Karpas-422 (cell line): Measurements from ENCODE around the gene RASD2. TPM values are rescaled to one million over a fixed set of nuclear protein-coding genes. Genes with fewer than 3 reads are reported as not detected.

Experiments
- DNase-seq: peaks from one replicate; pipeline ENCODE4 v3.0.0-alpha.2; 2015
- H2AFZ ChIP-seq: fragments of 200-600 bp; sonication (generic); 2 replicates; pipeline ENCODE4 v1.6.1; 2014; ENCODE audit warnings: antibody characterized with exemption, low read length, mixed read lengths
- H3K27ac ChIP-seq: fragments of 200-600 bp; sonication (generic); 2 replicates; pipeline ENCODE4 v1.5.1; 2014; ENCODE audit warnings: mild to moderate bottlenecking, low read length, moderate library complexity
- H3K27me3 ChIP-seq: fragments of 200-600 bp; sonication (generic); 2 replicates; pipeline ENCODE4 v1.6.1; 2014; ENCODE audit warnings: low read length, mixed read lengths
- H3K36me3 ChIP-seq: fragments of 200-600 bp; sonication (generic); 2 replicates; pipeline ENCODE4 v1.6.1; 2014; ENCODE audit warnings: low read length, mixed read lengths; ENCODE audit not compliant: insufficient read depth
- H3K4me1 ChIP-seq: fragments of 200-600 bp; sonication (generic); 2 replicates; pipeline ENCODE4 v1.6.1; 2014; ENCODE audit warnings: mild to moderate bottlenecking, low read length, mixed read lengths
- H3K4me2 ChIP-seq: fragments of 200-600 bp; sonication (generic); 2 replicates; pipeline ENCODE4 v1.6.1; 2014; ENCODE audit warnings: low read length, low read depth, mild to moderate bottlenecking; ENCODE audit not compliant: poor library complexity, severe bottlenecking
- H3K4me3 ChIP-seq: fragments of 200-600 bp; sonication (generic); 2 replicates; pipeline ENCODE4 v1.5.1; 2014; ENCODE audit warnings: mild to moderate bottlenecking, antibody characterized with exemption, low read length, mixed read lengths
- H3K79me2 ChIP-seq: fragments of 200-600 bp; sonication (generic); 2 replicates; pipeline ENCODE4 v1.6.1; 2014; ENCODE audit warnings: mild to moderate bottlenecking, low read length, mixed read lengths
- H3K9ac ChIP-seq: fragments of 200-600 bp; sonication (generic); 2 replicates; pipeline ENCODE4 v1.6.0; 2014; ENCODE audit warnings: low read length
- H3K9me2 ChIP-seq: fragments of 200-600 bp; sonication (generic), shearing (Covaris generic); replicated peaks from 2 replicates; pipeline ENCODE4 v1.6.0; 2014; ENCODE audit warnings: mild to moderate bottlenecking, low read length, moderate library complexity; ENCODE audit not compliant: insufficient read depth
- H3K9me3 ChIP-seq: fragments of 300-700, 200-600 bp; sonication (generic); 2 replicates; pipeline ENCODE4 v1.6.1; 2014; ENCODE audit warnings: low read length, mixed read lengths
- H4K20me1 ChIP-seq: fragments of 200-600 bp; sonication (generic); 2 replicates; pipeline ENCODE4 v1.6.1; 2014; ENCODE audit warnings: mild to moderate bottlenecking, antibody characterized with exemption, low read length, low read depth; ENCODE audit not compliant: insufficient read depth
- total RNA-seq: library from RNA; depleted of rRNA; stranded (reverse); fragments of >200 nt; shearing (Covaris generic); gene quantifications from 2 replicates; pipeline ENCODE4 v1.2.3, GENCODE V29; 2014; ENCODE audit warnings: low replicate concordance

RASD2 gene
- total RNA-seq, 1 experiment from 2014 or later = not detected

GRCh38 chr22:35547987-35548721 lies 7.5 kb downstream of the RASD2 start:
- H2AFZ ChIP-seq = no peak overlapping the region
- no peaks in the 10 kb centered on the region for H3K9me2 ChIP-seq
- H3K36me3 ChIP-seq = no peaks in the 10 kb centered on the region
- no peaks in the 10 kb centered on the region for H3K9me3 ChIP-seq
- no peaks in the 10 kb centered on the region for H3K4me1 ChIP-seq
- no peak overlapping the region for H3K27ac ChIP-seq
- no peaks in the 10 kb centered on the region for H3K79me2 ChIP-seq
- no peak overlapping the region for H3K9ac ChIP-seq
- H3K27me3 ChIP-seq = no peaks in the 10 kb centered on the region
- peak; percentile 52 for DNase-seq
- no peak overlapping the region for H3K4me3 ChIP-seq
- H3K4me2 ChIP-seq = no peak overlapping the region
- peaks cover 3% of the 10 kb centered on the region; the same call in 1 of the 2 replicates for H4K20me1 ChIP-seq

GRCh38 chr22:35548722-35549112 lies 8.1 kb downstream of the RASD2 start:
- Histone ChIP-seq H4K20me1 (peaks cover 3% of the 10 kb centered on the region; the same call in 1 of the 2 replicates), H3K4me2 (no peak overlapping the region), H3K9me2 (no peaks in the 10 kb centered on the region), H3K27ac (no peak overlapping the region), H3K27me3 (no peaks in the 10 kb centered on the region), H3K9ac (no peak overlapping the region), H3K36me3 (no peaks in the 10 kb centered on the region), H3K4me1 (no peaks in the 10 kb centered on the region), H3K4me3 (no peak overlapping the region), H2AFZ (no peak overlapping the region), H3K79me2 (no peaks in the 10 kb centered on the region), H3K9me3 (no peaks in the 10 kb centered on the region)
- no peak for DNase-seq

- Histone ChIP-seq H3K4me3 (no peak overlapping the region), H4K20me1 (peaks cover 7% of the 10 kb centered on the region; the same call in 1 of the 2 replicates), H3K27ac (no peak overlapping the region), H3K36me3 (no peaks in the 10 kb centered on the region), H2AFZ (no peak overlapping the region), H3K4me1 (no peaks in the 10 kb centered on the region), H3K4me2 (no peak overlapping the region), H3K79me2 (no peaks in the 10 kb centered on the region), H3K9me2 (no peaks in the 10 kb centered on the region), H3K9ac (no peak overlapping the region), H3K9me3 (no peaks in the 10 kb centered on the region), H3K27me3 (no peaks in the 10 kb centered on the region)
- DNase-seq = no peak
These were observed 8.7 kb downstream of the RASD2 start for GRCh38 chr22:35549328-35549727.

- H3K9ac ChIP-seq = no peak overlapping the region
- no peak overlapping the region for H3K4me3 ChIP-seq
- H3K4me1 ChIP-seq = no peaks in the 10 kb centered on the region
- no peaks in the 10 kb centered on the region for H3K79me2 ChIP-seq
- H3K4me2 ChIP-seq = no peak overlapping the region
- H2AFZ ChIP-seq = no peak overlapping the region
- H3K9me3 ChIP-seq = no peaks in the 10 kb centered on the region
- H3K27ac ChIP-seq = no peak overlapping the region
- H3K27me3 ChIP-seq = no peaks in the 10 kb centered on the region
- H3K9me2 ChIP-seq = no peaks in the 10 kb centered on the region
- H3K36me3 ChIP-seq = no peaks in the 10 kb centered on the region
- peaks cover 7% of the 10 kb centered on the region; the same call in 1 of the 2 replicates for H4K20me1 ChIP-seq
- no peak for DNase-seq
These were observed 11.0 kb downstream of the RASD2 start for GRCh38 chr22:35551549-35552177.

GRCh38 chr22:35552196-35552842 lies 11.7 kb downstream of the RASD2 start:
- peaks cover 7% of the 10 kb centered on the region; the same call in 1 of the 2 replicates for H4K20me1 ChIP-seq
- H3K36me3 ChIP-seq = no peaks in the 10 kb centered on the region
- no peak overlapping the region for H3K27ac ChIP-seq
- no peak overlapping the region for H3K4me3 ChIP-seq
- H2AFZ ChIP-seq = no peak overlapping the region
- H3K4me1 ChIP-seq = no peaks in the 10 kb centered on the region
- no peaks in the 10 kb centered on the region for H3K9me3 ChIP-seq
- DNase-seq = peak; percentile 73
- H3K9me2 ChIP-seq = no peaks in the 10 kb centered on the region
- no peak overlapping the region for H3K9ac ChIP-seq
- H3K4me2 ChIP-seq = no peak overlapping the region
- H3K27me3 ChIP-seq = no peaks in the 10 kb centered on the region
- H3K79me2 ChIP-seq = no peaks in the 10 kb centered on the region

- H3K4me1 ChIP-seq = no peaks in the 10 kb centered on the region
- H3K36me3 ChIP-seq = no peaks in the 10 kb centered on the region
- H3K79me2 ChIP-seq = no peaks in the 10 kb centered on the region
- H3K27ac ChIP-seq = no peak overlapping the region
- H3K4me3 ChIP-seq = no peak overlapping the region
- no peak overlapping the region for H3K9ac ChIP-seq
- no peaks in the 10 kb centered on the region for H3K27me3 ChIP-seq
- H2AFZ ChIP-seq = no peak overlapping the region
- H3K9me3 ChIP-seq = no peaks in the 10 kb centered on the region
- peaks cover 7% of the 10 kb centered on the region; the same call in 1 of the 2 replicates for H4K20me1 ChIP-seq
- no peak for DNase-seq
- no peak overlapping the region for H3K4me2 ChIP-seq
- H3K9me2 ChIP-seq = no peaks in the 10 kb centered on the region
These were observed 12.2 kb downstream of the RASD2 start for GRCh38 chr22:35552846-35553245.

GRCh38 chr22:35553341-35553740 lies 12.7 kb downstream of the RASD2 start:
- H3K9me2 ChIP-seq = no peaks in the 10 kb centered on the region

GRCh38 chr22:35554297-35554845 lies 13.7 kb downstream of the RASD2 start:
- peaks cover 7% of the 10 kb centered on the region; the same call in 1 of the 2 replicates for H4K20me1 ChIP-seq
- H2AFZ ChIP-seq = no peak overlapping the region
- no peaks in the 10 kb centered on the region for H3K9me3 ChIP-seq
- H3K4me3 ChIP-seq = no peak overlapping the region
- no peak overlapping the region for H3K27ac ChIP-seq
- no peaks in the 10 kb centered on the region for H3K36me3 ChIP-seq
- H3K9me2 ChIP-seq = no peaks in the 10 kb centered on the region
- H3K9ac ChIP-seq = no peak overlapping the region
- H3K27me3 ChIP-seq = no peaks in the 10 kb centered on the region
- no peak for DNase-seq
- no peaks in the 10 kb centered on the region for H3K4me1 ChIP-seq
- H3K79me2 ChIP-seq = no peaks in the 10 kb centered on the region
- H3K4me2 ChIP-seq = no peak overlapping the region

More at GRCh38 chr22:35553341-35553740, 12.7 kb downstream of the RASD2 start:
- Histone ChIP-seq H3K4me1 (no peaks in the 10 kb centered on the region), H3K4me2 (no peak overlapping the region), H3K79me2 (no peaks in the 10 kb centered on the region), H4K20me1 (peaks cover 7% of the 10 kb centered on the region; the same call in 1 of the 2 replicates), H3K4me3 (no peak overlapping the region), H3K27me3 (no peaks in the 10 kb centered on the region), H3K9ac (no peak overlapping the region), H3K27ac (no peak overlapping the region), H3K36me3 (no peaks in the 10 kb centered on the region), H3K9me3 (no peaks in the 10 kb centered on the region), H2AFZ (no peak overlapping the region)
- DNase-seq = no peak
